Skeletal muscle satellite cell (primary cell): Measurements from ENCODE around the gene SPEF2. TPM values are rescaled to one million over a fixed set of nuclear protein-coding genes. Genes with fewer than 3 reads are reported as not detected.

Experiments
- H3K27me3 ChIP-seq: 2 replicates; pipeline ENCODE4 v1.7.0; 2013; ENCODE audit warnings: low read length; ENCODE audit not compliant: control insufficient read depth, insufficient read depth
- H3K36me3 ChIP-seq: 2 replicates; pipeline ENCODE4 v1.7.0; 2013; ENCODE audit warnings: mild to moderate bottlenecking, control low read depth, low read length; ENCODE audit not compliant: insufficient read depth
- H3K4me1 ChIP-seq: 2 replicates; pipeline ENCODE4 v1.7.0; 2013; ENCODE audit warnings: low read length; ENCODE audit not compliant: control insufficient read depth, insufficient read depth
- H3K4me2 ChIP-seq: 2 replicates; pipeline ENCODE4 v1.7.0; 2013; ENCODE audit warnings: mild to moderate bottlenecking, low read length
- H3K4me3 ChIP-seq: 2 replicates; pipeline ENCODE4 v1.7.0; 2013; ENCODE audit warnings: low read length
- H3K9ac ChIP-seq: 2 replicates; pipeline ENCODE4 v1.7.0; 2013; ENCODE audit warnings: mild to moderate bottlenecking, low read depth, low read length, moderate library complexity
- H3K9me3 ChIP-seq: replicated peaks from 2 replicates; pipeline ENCODE4 v1.7.0; 2013; ENCODE audit warnings: mild to moderate bottlenecking, control low read depth, low read length
- total RNA-seq: library from RNA; depleted of rRNA; stranded (reverse); fragments of >200 nt; gene quantifications from 2 replicates; pipeline ENCODE4 v1.2.3, GENCODE V29; 2012; rRNA removed

Gene SPEF2
- total RNA-seq: 3.1 and 4.1 TPM in 2 replicates

- Histone ChIP-seq H3K4me3 (peak within 1 kb of the TSS; percentile 86), H3K36me3 (no peaks in the 10 kb centered on the region), H3K4me2 (peak within 1 kb of the TSS; percentile 88), H3K9ac (peak within 1 kb of the TSS; percentile 76), H3K27me3 (no peaks in the 10 kb centered on the region), H3K4me1 (peaks cover 7% of the 10 kb centered on the region), H3K9me3 (no peaks in the 10 kb centered on the region)
Measured at GRCh38 chr5:35617435-35618303, at the start of gene SPEF2. TSS of gene SPEF2 (plus strand) at chr5:35617863. CDS start at chr5:35617998, 135 bp downstream.

DNA sequence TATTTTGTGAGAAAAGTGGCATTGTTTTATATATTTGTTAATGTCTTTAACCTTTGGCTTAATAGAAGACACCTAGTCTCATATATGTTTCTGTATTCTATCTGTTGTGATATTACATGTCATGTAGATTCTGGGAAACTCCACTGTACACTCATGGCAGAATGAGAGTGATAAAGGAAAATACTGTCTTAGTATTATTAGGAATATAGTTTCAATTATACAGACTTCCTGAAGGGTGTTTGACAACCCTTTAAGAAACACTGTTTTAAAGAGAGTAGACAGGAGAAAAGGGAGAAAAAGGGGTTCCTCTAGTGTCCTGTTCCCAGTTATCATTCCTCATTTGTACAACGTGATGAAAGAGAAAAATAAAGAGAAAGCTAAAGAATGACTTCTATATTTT lies 42.1 kb upstream of the SPEF2 start:
- H3K9ac ChIP-seq: no peak overlapping the region

DNA sequence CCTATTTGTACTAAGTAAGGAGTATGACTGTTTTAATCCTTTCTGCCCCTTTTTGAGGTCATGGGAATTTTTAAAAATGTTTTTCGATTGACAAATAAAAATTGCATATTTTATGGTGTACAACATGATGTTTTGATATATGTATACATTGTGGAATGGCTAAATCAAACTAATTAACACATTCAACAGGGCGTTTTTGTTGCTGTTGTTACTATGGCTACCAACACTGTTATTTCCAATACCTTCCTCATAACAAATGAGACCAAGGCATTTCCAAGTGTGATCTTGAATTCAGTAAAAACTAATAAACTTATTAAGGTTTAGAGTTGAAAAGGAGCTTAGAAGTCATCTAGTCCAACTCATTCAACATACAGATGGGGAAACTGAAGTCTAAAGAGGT lies 30.2 kb upstream of the SPEF2 start:
- H3K4me3 ChIP-seq: no peak overlapping the region

More for the DNA sequence above, 42.1 kb upstream of the SPEF2 start:
- no peak overlapping the region for H3K4me2 ChIP-seq
- no peak overlapping the region for H3K4me3 ChIP-seq
- H3K4me1 ChIP-seq: no peaks in the 10 kb centered on the region
- H3K27me3 ChIP-seq: no peaks in the 10 kb centered on the region
- no peaks in the 10 kb centered on the region for H3K36me3 ChIP-seq
- no peaks in the 10 kb centered on the region for H3K9me3 ChIP-seq

GRCh38 chr5:35593338-35593737 lies 24.3 kb upstream of the SPEF2 start:
- Histone ChIP-seq H3K4me3 (no peak overlapping the region), H3K27me3 (peaks cover 7% of the 10 kb centered on the region), H3K4me1 (no peaks in the 10 kb centered on the region), H3K9ac (no peak overlapping the region), H3K9me3 (no peaks in the 10 kb centered on the region), H3K4me2 (no peak overlapping the region), H3K36me3 (no peaks in the 10 kb centered on the region)

More for the DNA sequence above, 30.2 kb upstream of the SPEF2 start:
- Histone ChIP-seq H3K9me3 (no peaks in the 10 kb centered on the region), H3K36me3 (no peaks in the 10 kb centered on the region), H3K9ac (no peak overlapping the region), H3K4me1 (no peaks in the 10 kb centered on the region), H3K4me2 (no peak overlapping the region), H3K27me3 (peaks cover 20% of the 10 kb centered on the region)

GRCh38 chr5:35598707-35599370 lies 18.8 kb upstream of the SPEF2 start:
- no peak overlapping the region for H3K9ac ChIP-seq
- no peak overlapping the region for H3K4me2 ChIP-seq
- H3K27me3 ChIP-seq: no peaks in the 10 kb centered on the region
- H3K4me3 ChIP-seq: no peak overlapping the region
- no peaks in the 10 kb centered on the region for H3K4me1 ChIP-seq
- no peaks in the 10 kb centered on the region for H3K36me3 ChIP-seq
- H3K9me3 ChIP-seq: no peaks in the 10 kb centered on the region

GRCh38 chr5:35600591-35600990 lies 17.1 kb upstream of the SPEF2 start:
- Histone ChIP-seq H3K36me3 (no peaks in the 10 kb centered on the region), H3K9ac (no peak overlapping the region), H3K27me3 (no peaks in the 10 kb centered on the region), H3K9me3 (no peaks in the 10 kb centered on the region), H3K4me3 (no peak overlapping the region), H3K4me2 (no peak overlapping the region), H3K4me1 (no peaks in the 10 kb centered on the region)

- Histone ChIP-seq H3K36me3 (no peaks in the 10 kb centered on the region), H3K4me2 (no peak overlapping the region), H3K4me3 (no peak overlapping the region), H3K4me1 (no peaks in the 10 kb centered on the region), H3K27me3 (no peaks in the 10 kb centered on the region), H3K9me3 (no peaks in the 10 kb centered on the region), H3K9ac (no peak overlapping the region)
Measured at GRCh38 chr5:35608881-35609779, 8.5 kb upstream of the SPEF2 start.

- H3K4me3 ChIP-seq: peak overlapping the region; percentile 86
- no peaks in the 10 kb centered on the region for H3K36me3 ChIP-seq
- peaks cover 7% of the 10 kb centered on the region for H3K4me1 ChIP-seq
- no peaks in the 10 kb centered on the region for H3K27me3 ChIP-seq
- H3K9me3 ChIP-seq: no peaks in the 10 kb centered on the region
- peak overlapping the region; percentile 88 for H3K4me2 ChIP-seq
- no peak overlapping the region for H3K9ac ChIP-seq
Measured at GRCh38 chr5:35617060-35617434, 616 bp upstream of the SPEF2 start.

DNA sequence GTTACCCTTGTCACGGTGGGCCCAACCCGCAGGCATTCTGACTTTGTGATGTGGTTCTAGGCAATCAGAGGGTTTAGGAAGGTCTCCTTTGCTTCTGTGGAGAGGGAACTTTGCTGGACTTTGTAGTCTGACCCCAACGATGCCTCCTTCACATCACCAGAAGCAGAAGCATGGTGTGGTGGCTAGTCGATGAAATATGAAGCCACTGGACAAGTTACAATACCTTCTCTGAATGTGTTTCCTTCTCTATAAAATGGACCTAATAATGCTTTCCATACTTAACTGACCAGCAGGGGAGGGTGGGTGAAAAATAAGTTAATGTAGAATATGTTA lies 607 bp downstream of the SPEF2 start:
- Histone ChIP-seq H3K4me2 (peak overlapping the region; percentile 88), H3K9ac (peak overlapping the region; percentile 76), H3K36me3 (no peaks in the 10 kb centered on the region), H3K27me3 (no peaks in the 10 kb centered on the region), H3K4me1 (peaks cover 7% of the 10 kb centered on the region), H3K4me3 (peak overlapping the region; percentile 86), H3K9me3 (no peaks in the 10 kb centered on the region)

DNA sequence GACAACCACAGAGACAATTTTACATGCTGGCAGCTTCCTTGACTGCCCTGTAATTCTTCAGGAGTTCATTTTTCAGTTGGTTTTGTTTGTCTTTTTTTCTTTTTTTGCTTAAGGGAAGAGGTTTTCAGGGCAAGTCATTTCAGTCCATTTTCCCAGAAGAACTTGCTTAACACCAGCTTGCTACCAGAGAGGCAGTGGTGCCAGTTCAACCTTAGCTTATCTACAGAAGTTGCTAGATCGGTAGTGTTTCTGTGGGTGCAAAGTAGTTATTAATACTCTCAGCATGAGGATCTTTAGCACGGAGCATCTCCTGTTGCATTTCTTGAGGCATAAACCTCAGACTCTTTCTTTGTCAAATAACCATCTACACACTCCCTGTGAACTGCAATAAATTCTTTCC lies 1.1 kb downstream of the SPEF2 start:
- Histone ChIP-seq H3K4me3 (no peak overlapping the region), H3K27me3 (no peaks in the 10 kb centered on the region), H3K9ac (peak overlapping the region; percentile 76), H3K9me3 (no peaks in the 10 kb centered on the region), H3K4me1 (peaks cover 7% of the 10 kb centered on the region), H3K4me2 (peak overlapping the region; percentile 88), H3K36me3 (no peaks in the 10 kb centered on the region)

- Histone ChIP-seq H3K4me3 (no peak overlapping the region), H3K27me3 (no peaks in the 10 kb centered on the region), H3K9ac (no peak overlapping the region), H3K4me2 (no peak overlapping the region), H3K9me3 (no peaks in the 10 kb centered on the region), H3K4me1 (peaks cover 10% of the 10 kb centered on the region), H3K36me3 (no peaks in the 10 kb centered on the region)
Measured at GRCh38 chr5:35622974-35623373, 5.3 kb downstream of the SPEF2 start.
